Left renal cortex interstitium (tissue), 4 donors: ENCODE results near the gene REL. TPM values are rescaled to one million over a fixed set of nuclear protein-coding genes. Genes with fewer than 3 reads are reported as not detected.
"Not testable (repeated sequence)": the region's sequence is repeated elsewhere in the genome, so short reads cannot be mapped to it uniquely, and the experiment has no call there.

ENCODE experiments used
- DNase-seq, 4 donors: peaks; one replicate each; pipeline ENCODE4 v3.0.0-alpha.2; 2013; ENCODE audit warnings: low read depth in 4 of 4, low spot score in 2 of 4, missing footprints in 1 of 4
- polyA plus RNA-seq, 4 donors: library from polyadenylated mRNA; unstranded; fragments of 120-200 nt; gene quantifications; one replicate each; pipeline ENCODE4 v1.2.1, GENCODE V29; 2013; ENCODE audit not compliant: insufficient read length in 4 of 4

REL gene
- polyA plus RNA-seq, 4 donors: 6.0 to 9.3 (median 8.0) TPM

- no peak for DNase-seq
Observed at GRCh38 chr2:60867007-60867406, 14.4 kb upstream of the REL start.

GRCh38 chr2:60867848-60868247 lies 13.5 kb upstream of the REL start:
- DNase-seq: no peak

DNA sequence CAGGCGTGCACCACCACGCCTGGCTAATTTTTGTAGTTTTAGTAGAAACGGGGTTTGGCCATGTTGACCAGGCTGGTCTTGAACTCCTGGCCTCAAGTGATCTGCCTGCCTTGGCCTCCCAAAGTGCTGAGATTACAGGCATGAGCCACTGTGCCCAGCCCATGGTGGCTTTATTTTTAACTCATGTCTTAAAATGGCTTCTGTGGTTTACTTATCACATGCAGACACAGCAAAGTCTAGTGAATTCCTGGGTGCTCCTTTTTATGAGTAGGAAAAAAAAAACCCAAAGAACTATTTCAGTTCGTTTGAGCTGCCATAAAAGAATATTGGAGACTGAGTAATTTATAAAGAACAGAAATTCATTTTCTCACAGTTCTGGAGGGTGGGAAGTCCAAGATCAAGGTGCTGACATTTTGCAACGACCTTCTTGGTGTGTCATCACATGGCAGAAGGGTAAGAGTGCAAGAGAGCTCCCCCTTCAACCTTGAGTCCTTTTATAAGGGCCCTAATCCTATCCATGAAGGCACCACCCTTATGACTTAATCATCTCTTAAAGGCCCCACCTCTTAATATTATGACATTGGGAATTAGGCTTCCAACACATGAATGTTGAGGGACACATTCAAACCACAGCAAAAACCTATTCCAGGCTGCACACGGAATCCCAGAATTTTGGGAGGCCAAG lies 12.6 kb upstream of the REL start:
- DNase-seq: no peak

GRCh38 chr2:60872510-60872928 lies 8.9 kb upstream of the REL start:
- DNase-seq: no peak

- DNase-seq: no peak
Observed at GRCh38 chr2:60873381-60873780, 8.0 kb upstream of the REL start.

DNA sequence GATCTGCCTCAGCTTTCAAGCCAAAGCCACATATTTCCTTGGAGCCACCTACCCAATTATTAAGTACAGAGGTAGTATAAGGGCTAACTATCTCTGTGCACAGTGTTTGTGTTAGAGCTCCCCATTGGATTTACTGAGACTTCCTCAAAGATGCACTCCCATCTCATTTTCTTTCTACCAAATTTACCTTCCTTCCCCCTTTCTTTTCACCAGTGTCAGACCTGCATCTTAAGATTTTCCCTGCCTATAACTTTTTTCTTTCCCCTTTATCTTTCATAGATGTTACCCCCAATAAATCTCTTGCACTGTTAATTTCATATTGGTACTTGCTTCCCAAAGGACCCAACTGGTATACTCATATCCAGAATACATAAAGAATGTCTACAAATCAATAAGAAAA lies 5.9 kb upstream of the REL start:
- no peak for DNase-seq

GRCh38 chr2:60880643-60881046 lies 729 bp upstream of the REL start:
- DNase-seq: peak in 3 of 4 donors; percentile 49 to 66 (median 51)

GRCh38 chr2:60882971-60883753 lies 1.8 kb downstream of the REL start:
- no peak for DNase-seq

GRCh38 chr2:60883896-60884295 lies 2.5 kb downstream of the REL start:
- DNase-seq: no peak

GRCh38 chr2:60884800-60885199 lies 3.4 kb downstream of the REL start:
- no peak for DNase-seq

- no peak for DNase-seq
Observed at GRCh38 chr2:60885683-60886082, 4.3 kb downstream of the REL start.

- DNase-seq: no peak
Observed at GRCh38 chr2:60886991-60887390, 5.6 kb downstream of the REL start.

GRCh38 chr2:60888853-60889252 lies 7.5 kb downstream of the REL start:
- DNase-seq: no peak

DNA sequence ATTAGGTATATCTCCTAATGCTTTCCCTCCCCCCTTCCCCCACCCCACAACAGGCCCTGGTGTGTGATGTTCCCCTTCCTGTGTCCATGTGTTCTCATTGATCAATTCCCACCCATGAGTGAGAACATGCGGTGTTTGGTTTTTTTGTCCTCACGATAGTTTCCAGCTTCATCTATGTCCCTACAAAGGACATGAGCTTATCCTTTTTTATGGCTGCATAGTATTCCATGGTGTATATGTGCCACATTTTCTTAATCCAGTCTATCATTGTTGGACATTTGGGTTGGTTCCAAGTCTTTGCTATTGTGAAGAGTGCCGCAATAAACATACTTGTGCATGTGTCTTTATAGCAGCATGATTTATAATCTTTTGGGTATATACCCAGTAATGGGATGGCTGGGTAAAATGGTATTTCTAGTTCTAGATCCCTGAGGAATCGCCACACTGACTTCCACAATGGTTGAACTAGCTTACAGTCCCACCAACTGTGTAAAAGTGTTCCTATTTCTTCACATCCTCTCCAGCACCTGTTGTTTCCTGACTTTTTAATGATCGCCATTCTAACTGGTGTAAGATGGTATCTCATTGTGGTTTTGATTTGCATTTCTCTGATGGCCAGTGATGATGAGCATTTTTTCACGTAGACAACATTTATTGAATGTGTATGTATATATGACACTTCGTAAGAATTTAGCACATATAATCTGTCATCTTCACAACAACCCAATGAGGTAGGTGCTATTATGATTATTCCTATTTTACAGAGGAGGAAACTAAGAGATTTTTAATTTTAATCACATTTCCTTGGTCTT lies 8.4 kb downstream of the REL start:
- DNase-seq: not testable (repeated sequence)

DNA sequence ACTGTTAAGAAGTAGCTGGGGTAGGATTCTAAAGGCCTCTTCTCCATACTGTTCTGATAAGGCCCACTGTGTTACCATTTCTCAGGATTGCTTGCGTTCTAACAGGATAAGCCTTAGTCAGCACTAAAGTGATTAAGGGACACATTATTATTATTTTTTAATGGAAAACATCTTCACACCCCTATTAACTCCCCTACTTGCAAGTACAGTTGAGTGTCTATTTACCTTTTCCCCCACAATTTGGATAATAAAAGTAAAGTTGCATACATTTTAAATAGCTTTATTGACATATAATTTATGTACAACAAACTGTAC lies 9.0 kb downstream of the REL start:
- DNase-seq: no peak

GRCh38 chr2:60891180-60891579 lies 9.8 kb downstream of the REL start:
- no peak for DNase-seq

- no peak for DNase-seq
Observed at GRCh38 chr2:60898567-60898966, 17.2 kb downstream of the REL start.

- no peak for DNase-seq
Observed at GRCh38 chr2:60899230-60899891, 18.0 kb downstream of the REL start.

- no peak for DNase-seq
Observed at GRCh38 chr2:60899892-60900249, 18.5 kb downstream of the REL start.

GRCh38 chr2:60901296-60901695 lies 19.9 kb downstream of the REL start:
- DNase-seq: not testable (repeated sequence)

DNA sequence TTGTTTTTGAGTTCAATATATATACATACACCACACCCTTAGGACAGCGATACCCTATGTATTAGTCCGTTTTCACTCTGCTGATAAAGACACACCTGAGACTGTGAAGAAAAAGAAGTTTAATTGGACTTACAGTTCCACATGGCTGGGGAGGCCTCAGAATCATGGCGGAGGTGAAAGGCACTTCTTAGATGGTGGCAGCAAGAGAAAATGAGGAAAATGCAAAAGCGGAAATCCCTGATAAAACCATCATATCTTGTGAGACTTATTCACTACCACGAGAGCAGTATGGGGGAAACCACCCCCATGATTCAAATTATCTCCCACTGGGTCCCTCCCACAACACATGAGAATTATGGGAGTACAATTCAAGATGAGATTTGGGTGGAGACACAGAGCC lies 24.5 kb downstream of the REL start:
- not testable (repeated sequence) for DNase-seq
